Left lung (tissue), 10 donors: ENCODE measurements around the gene SIX2. TPM values are rescaled to one million over a fixed set of nuclear protein-coding genes. Genes with fewer than 3 reads are reported as not detected.

Experiments
- ATAC-seq: fragments of 200-7000 bp; cut with Tn5 transposase; one replicate; pipeline ENCODE4 v1.9.1; 2020; ENCODE audit warnings: moderate library complexity
- DNase-seq, 4 donors: peaks; one replicate each; pipeline ENCODE4 v3.0.0-alpha.2; 2013 to 2020
- H3K27ac ChIP-seq, 2 donors: fragments of 200-600 bp; sonication (generic) in 1 of 2; one replicate each; pipeline versions ENCODE4 v1.5.0 to v1.8.0; 2020 to 2021
- H3K27me3 ChIP-seq, 2 donors: fragments of 200-600 bp; sonication (generic) in 1 of 2; one replicate each; pipeline versions ENCODE4 v1.5.0 to v1.8.0; 2020 to 2021
- H3K36me3 ChIP-seq, 2 donors: fragments of 200-600 bp; sonication (generic) in 1 of 2; one replicate each; pipeline versions ENCODE4 v1.5.0 to v1.8.0; 2020 to 2021
- H3K4me1 ChIP-seq, 2 donors: fragments of 200-600 bp; one replicate each; pipeline ENCODE4 v1.8.0; 2021
- H3K4me3 ChIP-seq, 2 donors: fragments of 200-600 bp; sonication (generic) in 1 of 2; one replicate each; pipeline versions ENCODE4 v1.5.0 to v1.8.0; 2020 to 2021; ENCODE audit warnings: mild to moderate bottlenecking in 1 of 2
- H3K9me3 ChIP-seq, 2 donors: fragments of 200-600 bp; sonication (generic) in 1 of 2; one replicate each; pipeline versions ENCODE4 v1.5.0 to v1.8.0; 2020 to 2021
- intact Hi-C, 2 donors: fragments of 100-400 bp; cut with DNase I; formaldehyde crosslinking; loops; one replicate each; pipeline versions ENCODE4 v1.11.2 to v1.14.2; 2022
- polyA plus RNA-seq, 6 donors: library from polyadenylated mRNA; unstranded; fragments of 120-200 nt; gene quantifications; one replicate each; pipeline ENCODE4 v1.2.1, GENCODE V29; 2013; ENCODE audit not compliant: insufficient read length in 6 of 6
- total RNA-seq, 2 donors: library from RNA; stranded (reverse); fragmentation: NEBNext Ultra II Directional; extraction: Animal tissue kit (Norgen Biotek cat#: 25700); gene quantifications; one replicate each; pipeline ENCODE4 v1.2.1, GENCODE V29; 2021
- TF ChIP-seq, protein P1 (sequence below), 2 donors: fragments of 200-600 bp; sonication (generic) in 1 of 2; IDR thresholded peaks; one replicate each; pipeline versions ENCODE4 v1.5.0 to v1.8.0; 2021; ENCODE audit warnings: antibody characterized with exemption in 2 of 2
- donor health status: DM: no; HTN: yes; CAD: no.
- donor health status: DM: no; HTN: no; CAD: no.

Gene SIX2
- total and polyA plus RNA-seq, 8 donors, result 0.20 to 0.45 (median 0.27) TPM

- no peak for ATAC-seq
- DNase-seq, result no peak
- TF ChIP-seq, protein P1, sequence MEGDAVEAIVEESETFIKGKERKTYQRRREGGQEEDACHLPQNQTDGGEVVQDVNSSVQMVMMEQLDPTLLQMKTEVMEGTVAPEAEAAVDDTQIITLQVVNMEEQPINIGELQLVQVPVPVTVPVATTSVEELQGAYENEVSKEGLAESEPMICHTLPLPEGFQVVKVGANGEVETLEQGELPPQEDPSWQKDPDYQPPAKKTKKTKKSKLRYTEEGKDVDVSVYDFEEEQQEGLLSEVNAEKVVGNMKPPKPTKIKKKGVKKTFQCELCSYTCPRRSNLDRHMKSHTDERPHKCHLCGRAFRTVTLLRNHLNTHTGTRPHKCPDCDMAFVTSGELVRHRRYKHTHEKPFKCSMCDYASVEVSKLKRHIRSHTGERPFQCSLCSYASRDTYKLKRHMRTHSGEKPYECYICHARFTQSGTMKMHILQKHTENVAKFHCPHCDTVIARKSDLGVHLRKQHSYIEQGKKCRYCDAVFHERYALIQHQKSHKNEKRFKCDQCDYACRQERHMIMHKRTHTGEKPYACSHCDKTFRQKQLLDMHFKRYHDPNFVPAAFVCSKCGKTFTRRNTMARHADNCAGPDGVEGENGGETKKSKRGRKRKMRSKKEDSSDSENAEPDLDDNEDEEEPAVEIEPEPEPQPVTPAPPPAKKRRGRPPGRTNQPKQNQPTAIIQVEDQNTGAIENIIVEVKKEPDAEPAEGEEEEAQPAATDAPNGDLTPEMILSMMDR (IDR thresholded peaks at IDR 0.05), result no peak
- no peak overlapping the region for H3K27ac ChIP-seq
- H3K9me3 ChIP-seq, result no peaks in the 10 kb centered on the region
- peaks cover 83 to 100% of the 10 kb centered on the region in 2 donors for H3K27me3 ChIP-seq
- H3K36me3 ChIP-seq, result no peaks in the 10 kb centered on the region
- no peak overlapping the region for H3K4me3 ChIP-seq
- intact Hi-C loops, result no loop called here
- H3K4me1 ChIP-seq, result peaks cover 19 to 40% of the 10 kb centered on the region in 2 donors
Measured at GRCh38 chr2:45011121-45011520, 1.9 kb upstream of the SIX2 start.

DNA sequence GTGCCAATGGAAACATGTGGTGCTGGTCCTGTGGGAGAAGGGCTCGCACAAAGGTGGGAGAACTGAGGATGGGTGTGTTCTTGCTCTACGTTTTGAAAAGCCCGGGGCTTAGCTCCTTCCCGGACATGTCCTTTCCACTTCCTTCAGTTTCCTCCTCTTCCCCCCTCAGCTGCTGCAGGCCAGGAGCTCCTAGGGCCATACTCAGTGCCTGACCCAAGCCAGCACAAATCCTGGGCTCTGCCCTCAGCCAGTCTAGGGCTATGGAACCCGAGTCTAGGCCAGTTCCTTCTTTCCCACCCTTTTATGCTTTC, 1.4 kb upstream of the SIX2 start:
- no peak overlapping the region for H3K27ac ChIP-seq
- intact Hi-C loops, result no loop called here
- TF ChIP-seq, protein P1 (IDR thresholded peaks at IDR 0.05), result no peak

GRCh38 chr2:45009928-45010701, 863 bp upstream of the SIX2 start:
- Histone ChIP-seq H3K27me3 (peaks cover 88 to 100% of the 10 kb centered on the region in 2 donors), H3K27ac (no peak overlapping the region), H3K9me3 (no peaks in the 10 kb centered on the region), H3K4me1 (peaks cover 19 to 41% of the 10 kb centered on the region in 2 donors), H3K4me3 (peak overlapping the region; percentile 30 to 36), H3K36me3 (no peaks in the 10 kb centered on the region)
- DNase-seq (peak; percentile 64 to 85 (median 79)), ATAC-seq (peak; percentile 62)
- TF ChIP-seq, protein P1 (IDR thresholded peaks at IDR 0.05), result no peak
- intact Hi-C loops, result no loop called here

More for the DNA sequence above, 1.4 kb upstream of the SIX2 start:
- H3K36me3 ChIP-seq, result no peaks in the 10 kb centered on the region
- peaks cover 19 to 40% of the 10 kb centered on the region in 2 donors for H3K4me1 ChIP-seq
- no peak for DNase-seq
- H3K4me3 ChIP-seq, result peak overlapping the region; percentile 30 to 36
- H3K9me3 ChIP-seq, result no peaks in the 10 kb centered on the region
- peaks cover 88 to 100% of the 10 kb centered on the region in 2 donors for H3K27me3 ChIP-seq
- no peak for ATAC-seq

DNA sequence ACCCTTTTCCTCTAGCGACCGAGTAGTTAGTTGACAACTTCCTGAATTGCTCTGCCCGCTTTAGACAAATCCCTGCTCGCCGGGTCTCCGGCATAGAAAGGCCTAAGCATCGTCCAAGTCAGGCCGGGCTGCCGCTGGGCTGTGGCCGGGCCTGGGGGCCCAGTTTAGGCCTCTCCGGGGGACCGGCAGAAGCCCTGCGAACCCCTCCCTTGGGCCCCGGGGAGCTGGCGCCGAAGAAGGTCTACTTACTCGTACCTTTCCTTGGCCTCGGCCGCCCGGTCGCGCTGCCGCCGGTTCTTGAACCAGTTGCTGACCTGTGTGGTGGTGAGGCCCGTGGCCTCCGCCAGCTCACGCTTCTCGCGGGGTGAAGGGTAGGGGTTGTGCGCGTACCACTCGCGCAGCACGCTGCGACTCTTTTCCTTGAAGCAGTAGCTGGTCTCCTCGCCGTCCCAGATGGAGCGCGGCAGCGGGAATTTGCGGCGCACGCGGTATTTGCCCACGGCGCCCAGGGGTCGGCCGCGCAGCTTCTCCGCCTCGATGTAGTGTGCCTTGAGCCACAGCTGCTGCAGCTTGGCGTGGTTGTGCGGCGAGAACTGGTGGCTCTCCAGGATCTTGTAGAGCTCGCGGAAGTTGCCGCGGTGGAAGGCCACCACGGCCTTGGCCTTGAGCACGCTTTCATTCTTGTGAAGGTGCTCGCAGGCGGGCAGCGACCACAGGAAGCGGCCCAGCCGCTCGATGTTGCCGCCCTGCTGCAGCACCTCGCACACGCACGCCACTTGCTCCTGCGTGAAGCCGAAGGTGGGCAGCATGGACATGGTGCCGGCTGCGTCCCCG, 739 bp downstream of the SIX2 start:
- H3K4me1 ChIP-seq, result peaks cover 21 to 46% of the 10 kb centered on the region in 2 donors
- H3K9me3 ChIP-seq, result no peaks in the 10 kb centered on the region
- no peaks in the 10 kb centered on the region for H3K36me3 ChIP-seq
- peak overlapping the region; percentile 30 to 36 for H3K4me3 ChIP-seq
- intact Hi-C loops, result no loop called here
- peaks cover 88 to 100% of the 10 kb centered on the region in 2 donors for H3K27me3 ChIP-seq
- ATAC-seq (no peak), DNase-seq (peak in 2 of 4 donors; percentile 39 to 86)
- H3K27ac ChIP-seq, result no peak overlapping the region
- TF ChIP-seq, protein P1 (IDR thresholded peaks at IDR 0.05), result no peak

GRCh38 chr2:45007961-45008295, 1.3 kb downstream of the SIX2 start:
- Histone ChIP-seq H3K27ac (no peak overlapping the region), H3K9me3 (no peaks in the 10 kb centered on the region), H3K4me1 (peaks cover 16 to 41% of the 10 kb centered on the region in 2 donors), H3K4me3 (no peak overlapping the region), H3K27me3 (peaks cover 88 to 100% of the 10 kb centered on the region in 2 donors), H3K36me3 (no peaks in the 10 kb centered on the region)
- TF ChIP-seq, protein P1 (IDR thresholded peaks at IDR 0.05), result no peak
- intact Hi-C loops, result no loop called here
- DNase-seq (no peak), ATAC-seq (no peak)
